Retinal pigment epithelial cell (primary cell): ENCODE data around the gene PLEKHD1.

Experiments
- DNase-seq: peaks from one replicate; pipeline ENCODE4 v3.0.0-alpha.2; 2010; ENCODE audit warnings: low read depth
- H3K4me3 ChIP-seq: 2 replicates; pipeline ENCODE4 v1.5.1; 2011; ENCODE audit warnings: mild to moderate bottlenecking, low read length, control low read depth, moderate library complexity
- TF ChIP-seq, protein P1 (sequence below): conservative IDR thresholded peaks from 2 replicates; pipeline ENCODE4 v1.5.1; 2011; ENCODE audit warnings: low read depth, low read length, control low read depth, inconsistent platforms

Gene PLEKHD1

DNA sequence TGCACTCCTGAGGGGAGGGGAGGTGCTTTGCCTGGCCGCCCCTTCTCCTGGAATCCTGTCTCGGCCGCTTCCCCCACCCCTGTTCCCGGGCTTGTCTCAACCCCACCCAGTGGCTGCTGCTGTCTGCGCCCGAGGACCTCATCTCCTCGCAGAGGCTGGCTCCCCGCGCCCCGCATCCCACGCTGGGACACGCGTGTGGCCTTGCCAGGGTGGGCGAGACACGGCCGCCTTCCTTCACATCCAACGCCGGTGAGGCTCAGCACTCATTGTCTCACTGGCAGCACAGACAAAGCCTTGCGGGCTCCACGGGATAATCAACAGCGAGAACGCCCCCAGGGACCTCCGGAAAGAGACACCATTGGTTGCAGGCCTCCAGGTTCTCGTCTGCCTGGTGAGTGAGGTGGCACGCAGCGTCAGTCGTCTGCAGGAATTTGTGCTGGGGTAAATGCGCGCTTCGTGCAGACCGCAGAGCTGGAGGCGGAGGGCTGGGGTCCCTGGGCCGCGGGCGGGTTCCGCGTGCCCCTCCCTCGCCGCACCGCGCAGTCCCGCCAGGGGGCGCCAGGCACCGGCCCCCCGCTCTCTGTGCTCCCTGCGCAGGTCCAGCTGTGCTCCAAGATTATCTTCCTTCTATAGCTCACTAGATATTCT lies 63.3 kb downstream of the PLEKHD1 start:
- H3K4me3 ChIP-seq, result peak overlapping the region; percentile 17
- no peak for DNase-seq

DNA sequence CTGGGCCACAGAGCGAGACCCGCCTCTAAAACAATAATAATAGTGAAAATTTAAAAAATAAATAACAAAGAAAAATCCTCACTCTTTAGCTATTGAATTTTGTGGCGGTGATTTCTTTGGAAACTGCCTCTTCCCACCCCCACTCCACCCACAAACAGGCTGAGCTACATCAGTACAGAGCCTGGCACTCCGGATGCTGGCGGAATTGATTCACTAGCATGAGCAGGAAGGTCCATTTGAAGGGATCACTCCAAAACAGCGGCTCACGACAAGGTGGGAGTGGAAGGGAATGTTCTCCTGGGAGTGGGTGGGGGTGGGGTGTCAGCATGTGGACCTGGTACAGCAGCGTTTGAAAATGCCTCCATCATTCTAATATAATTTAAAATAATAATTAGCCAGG lies 64.0 kb downstream of the PLEKHD1 start:
- H3K4me3 ChIP-seq, result no peak overlapping the region
- no peak for DNase-seq
- TF ChIP-seq, protein P1, sequence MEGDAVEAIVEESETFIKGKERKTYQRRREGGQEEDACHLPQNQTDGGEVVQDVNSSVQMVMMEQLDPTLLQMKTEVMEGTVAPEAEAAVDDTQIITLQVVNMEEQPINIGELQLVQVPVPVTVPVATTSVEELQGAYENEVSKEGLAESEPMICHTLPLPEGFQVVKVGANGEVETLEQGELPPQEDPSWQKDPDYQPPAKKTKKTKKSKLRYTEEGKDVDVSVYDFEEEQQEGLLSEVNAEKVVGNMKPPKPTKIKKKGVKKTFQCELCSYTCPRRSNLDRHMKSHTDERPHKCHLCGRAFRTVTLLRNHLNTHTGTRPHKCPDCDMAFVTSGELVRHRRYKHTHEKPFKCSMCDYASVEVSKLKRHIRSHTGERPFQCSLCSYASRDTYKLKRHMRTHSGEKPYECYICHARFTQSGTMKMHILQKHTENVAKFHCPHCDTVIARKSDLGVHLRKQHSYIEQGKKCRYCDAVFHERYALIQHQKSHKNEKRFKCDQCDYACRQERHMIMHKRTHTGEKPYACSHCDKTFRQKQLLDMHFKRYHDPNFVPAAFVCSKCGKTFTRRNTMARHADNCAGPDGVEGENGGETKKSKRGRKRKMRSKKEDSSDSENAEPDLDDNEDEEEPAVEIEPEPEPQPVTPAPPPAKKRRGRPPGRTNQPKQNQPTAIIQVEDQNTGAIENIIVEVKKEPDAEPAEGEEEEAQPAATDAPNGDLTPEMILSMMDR, result no peak

More for the DNA sequence above, 63.3 kb downstream of the PLEKHD1 start:
- TF ChIP-seq, protein P1, result peak; percentile 73

DNA sequence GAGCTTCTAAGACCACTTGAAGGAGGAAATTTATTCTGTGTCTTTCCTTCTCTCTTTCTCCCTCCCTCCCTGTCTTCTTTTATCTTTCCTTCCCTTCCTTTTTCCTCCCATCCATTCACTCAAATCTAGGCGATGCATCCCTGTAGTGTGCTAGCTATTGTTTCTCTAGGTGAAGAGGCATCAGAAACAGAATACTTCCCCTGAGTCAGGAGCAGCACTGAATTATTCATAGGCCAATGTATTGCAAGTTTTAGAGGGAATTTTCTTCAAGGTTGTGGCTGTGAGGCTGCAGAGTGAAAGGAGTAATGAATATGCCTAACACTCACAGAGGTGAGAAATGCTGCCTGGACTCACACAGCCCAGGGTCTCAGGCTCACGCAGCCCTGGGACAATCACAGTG lies 67.0 kb downstream of the PLEKHD1 start:
- TF ChIP-seq, protein P1, result no peak
- H3K4me3 ChIP-seq, result no peak overlapping the region
- no peak for DNase-seq

DNA sequence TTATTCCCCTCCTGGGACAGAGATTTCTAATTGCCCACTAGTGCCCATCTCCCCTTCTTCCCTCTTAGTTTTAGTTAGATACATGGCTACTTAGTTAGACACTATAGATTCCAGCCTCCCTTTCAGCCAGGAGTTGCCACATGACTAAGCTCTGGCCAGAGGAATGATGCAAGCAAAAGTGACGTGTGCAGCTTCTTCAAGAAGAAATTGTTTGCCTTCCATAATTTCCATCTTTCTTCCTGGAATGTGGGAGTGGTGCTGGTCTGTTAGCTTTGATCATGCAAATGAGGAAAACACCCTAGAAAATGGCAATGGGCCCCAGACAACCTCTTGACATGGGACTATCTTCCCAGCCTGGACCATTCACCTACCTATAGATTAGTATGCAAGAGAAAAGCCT lies 68.7 kb downstream of the PLEKHD1 start:
- DNase-seq, result no peak
- no peak overlapping the region for H3K4me3 ChIP-seq
- TF ChIP-seq, protein P1, result no peak

DNA sequence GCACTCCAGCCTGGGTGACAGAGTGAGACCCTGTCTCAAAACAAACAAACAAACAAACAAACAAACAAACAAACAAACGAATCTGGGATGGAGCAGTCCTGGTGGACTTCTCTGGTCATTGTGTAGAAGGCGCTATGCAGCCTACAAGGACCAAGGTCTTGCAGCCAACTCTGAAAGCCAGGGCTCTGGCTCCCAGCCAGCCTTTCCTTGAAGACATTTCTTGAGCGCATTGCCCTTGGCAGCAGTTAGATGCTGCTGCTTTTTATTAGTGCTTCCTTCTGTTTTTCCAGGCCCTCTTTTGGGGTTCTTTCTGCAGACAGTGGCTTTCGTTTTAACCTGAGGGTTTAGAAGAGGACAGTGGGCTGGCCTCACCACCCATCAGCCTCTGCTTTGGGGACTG lies 70.0 kb downstream of the PLEKHD1 start:
- DNase-seq, result no peak
- H3K4me3 ChIP-seq, result no peak overlapping the region
- TF ChIP-seq, protein P1, result no peak

DNA sequence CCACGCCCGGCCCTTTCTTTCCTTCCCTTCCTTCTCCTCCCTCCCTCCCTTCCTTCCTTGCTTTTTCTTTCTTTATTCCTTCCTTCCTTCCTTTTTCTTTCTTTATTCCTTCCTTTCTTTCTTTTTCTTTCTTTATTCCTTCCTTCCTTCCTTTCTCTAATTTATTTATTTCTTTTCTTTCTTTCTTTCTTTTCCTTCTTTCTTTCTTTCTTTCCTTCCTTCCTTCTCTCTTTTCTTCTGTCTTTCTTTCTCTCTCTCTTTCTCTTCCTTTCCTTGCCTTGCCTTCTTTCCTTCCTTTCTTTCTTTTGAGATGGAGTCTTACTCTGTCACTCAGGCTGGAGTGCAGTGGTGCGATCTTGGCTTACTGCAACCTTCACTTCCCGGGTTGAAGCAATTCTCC lies 74.2 kb downstream of the PLEKHD1 start:
- DNase-seq, result no peak
- TF ChIP-seq, protein P1, result no peak
- no peak overlapping the region for H3K4me3 ChIP-seq

DNA sequence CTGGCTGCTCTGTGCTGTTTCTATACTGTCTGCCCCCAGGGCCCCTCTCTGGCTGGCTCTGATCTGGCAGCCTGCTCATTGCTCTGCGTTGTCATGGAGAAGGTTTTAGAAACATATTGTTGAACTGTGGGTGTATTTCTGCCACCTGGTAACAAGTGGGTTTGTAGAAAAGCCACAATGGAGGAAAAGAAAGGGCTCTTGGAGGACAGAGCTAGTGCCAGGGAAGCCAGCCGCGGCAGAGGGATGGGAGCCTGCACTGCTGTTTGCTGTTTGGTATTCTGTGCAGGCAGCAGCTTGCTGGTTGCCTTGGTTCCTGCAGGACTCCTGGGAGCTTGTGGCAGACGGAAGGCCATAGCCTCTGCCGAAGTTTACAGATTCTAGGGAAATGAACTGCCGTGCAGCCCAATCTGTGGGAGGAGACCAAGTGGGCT lies 75.1 kb downstream of the PLEKHD1 start:
- no peak for DNase-seq
- H3K4me3 ChIP-seq, result no peak overlapping the region
- TF ChIP-seq, protein P1, result no peak
